ENCODE results near the gene NRG3.

Gene NRG3

DNA sequence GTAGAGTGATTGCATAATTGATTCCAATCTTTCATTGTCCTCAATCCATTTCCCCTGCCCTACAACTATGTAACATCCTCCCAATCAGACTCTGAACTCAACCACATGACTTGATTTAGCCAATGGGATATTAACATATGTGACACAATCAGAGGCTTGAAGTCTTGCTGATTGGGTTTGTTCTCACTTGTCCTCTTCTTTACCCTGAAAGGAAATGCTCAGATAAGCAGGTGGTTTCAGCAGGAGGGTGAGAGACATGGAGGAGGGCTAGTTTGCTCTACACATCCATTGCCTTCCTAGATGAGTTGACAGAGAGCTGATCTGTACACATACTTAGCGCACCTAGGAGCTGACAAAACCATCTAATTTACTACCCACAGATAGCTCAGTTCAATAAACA is 669.4 kb downstream of the NRG3 start:
- Histone ChIP-seq H3K4me3 (no peak overlapping the region), H3K27ac (no peak overlapping the region)
- TF ChIP-seq, protein P1, sequence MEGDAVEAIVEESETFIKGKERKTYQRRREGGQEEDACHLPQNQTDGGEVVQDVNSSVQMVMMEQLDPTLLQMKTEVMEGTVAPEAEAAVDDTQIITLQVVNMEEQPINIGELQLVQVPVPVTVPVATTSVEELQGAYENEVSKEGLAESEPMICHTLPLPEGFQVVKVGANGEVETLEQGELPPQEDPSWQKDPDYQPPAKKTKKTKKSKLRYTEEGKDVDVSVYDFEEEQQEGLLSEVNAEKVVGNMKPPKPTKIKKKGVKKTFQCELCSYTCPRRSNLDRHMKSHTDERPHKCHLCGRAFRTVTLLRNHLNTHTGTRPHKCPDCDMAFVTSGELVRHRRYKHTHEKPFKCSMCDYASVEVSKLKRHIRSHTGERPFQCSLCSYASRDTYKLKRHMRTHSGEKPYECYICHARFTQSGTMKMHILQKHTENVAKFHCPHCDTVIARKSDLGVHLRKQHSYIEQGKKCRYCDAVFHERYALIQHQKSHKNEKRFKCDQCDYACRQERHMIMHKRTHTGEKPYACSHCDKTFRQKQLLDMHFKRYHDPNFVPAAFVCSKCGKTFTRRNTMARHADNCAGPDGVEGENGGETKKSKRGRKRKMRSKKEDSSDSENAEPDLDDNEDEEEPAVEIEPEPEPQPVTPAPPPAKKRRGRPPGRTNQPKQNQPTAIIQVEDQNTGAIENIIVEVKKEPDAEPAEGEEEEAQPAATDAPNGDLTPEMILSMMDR (IDR thresholded peaks at IDR 0.05): no peak
- no peak for DNase-seq (ENCODE audit: low spot score)

DNA sequence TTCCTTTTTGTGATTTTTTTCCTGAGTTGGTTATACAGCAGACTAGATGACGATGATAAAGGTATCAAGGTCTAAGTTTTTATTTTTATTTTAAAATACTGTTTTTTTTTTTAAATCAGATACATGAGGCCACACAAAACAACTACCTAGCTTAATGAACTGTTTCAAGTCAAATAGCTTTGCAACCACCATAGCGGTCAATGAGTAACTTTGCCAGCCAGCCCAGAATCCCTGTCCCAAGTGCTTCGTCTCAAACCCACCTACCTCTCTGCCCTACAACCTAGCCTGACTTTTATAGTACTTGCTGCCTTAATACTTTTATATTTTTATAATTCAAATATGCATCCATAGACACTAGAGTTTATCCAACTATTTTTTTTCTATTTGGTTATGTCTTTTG is 676.5 kb downstream of the NRG3 start:
- Histone ChIP-seq H3K4me3 (no peak overlapping the region), H3K27ac (no peak overlapping the region)
- TF ChIP-seq, protein P1 (IDR thresholded peaks at IDR 0.05): no peak
- DNase-seq (ENCODE audit: low spot score): no peak

DNA sequence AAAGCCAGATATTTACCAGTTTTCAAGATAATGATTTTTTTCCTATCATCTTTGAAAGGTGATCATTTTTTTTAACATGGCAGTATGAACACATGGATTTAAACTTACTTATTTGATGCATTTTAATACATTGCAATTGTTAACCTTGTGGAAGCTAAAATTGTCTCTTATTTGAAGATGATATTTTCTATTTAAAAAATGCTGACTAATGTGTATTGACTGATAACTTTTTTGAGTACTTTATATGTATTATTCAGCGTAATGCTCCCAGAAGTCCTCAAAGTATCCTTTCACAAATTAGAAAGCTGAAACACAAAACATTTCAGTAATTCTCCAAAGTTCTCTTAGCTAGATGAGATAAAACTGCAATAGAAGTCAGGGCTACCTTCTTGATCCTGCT is 677.3 kb downstream of the NRG3 start:
- no peak overlapping the region for H3K27ac ChIP-seq
- no peak overlapping the region for H3K4me3 ChIP-seq
- TF ChIP-seq, protein P1 (IDR thresholded peaks at IDR 0.05): no peak
- DNase-seq (ENCODE audit: low spot score): no peak

DNA sequence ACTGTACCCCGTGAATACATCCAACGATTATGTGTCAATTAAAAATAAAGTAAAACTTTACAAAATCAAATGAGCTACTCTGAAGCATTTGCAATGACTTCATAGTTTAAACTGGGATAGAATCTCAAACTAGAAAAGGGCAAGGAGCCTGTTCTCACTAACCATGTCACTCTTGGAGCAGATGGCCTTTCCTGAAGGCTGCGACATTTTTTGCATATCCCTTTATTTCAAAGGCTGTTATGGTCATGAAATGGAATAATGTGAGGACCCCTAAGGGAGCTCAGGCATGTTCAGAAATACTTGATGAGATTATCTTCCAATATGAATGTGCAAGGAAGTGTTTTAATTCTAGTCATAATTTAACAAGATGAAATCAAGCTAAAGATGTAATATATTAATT is 679.4 kb downstream of the NRG3 start:
- TF ChIP-seq, protein P1 (IDR thresholded peaks at IDR 0.05): no peak
- DNase-seq (ENCODE audit: low spot score): no peak
- H3K27ac ChIP-seq: no peak overlapping the region

DNA sequence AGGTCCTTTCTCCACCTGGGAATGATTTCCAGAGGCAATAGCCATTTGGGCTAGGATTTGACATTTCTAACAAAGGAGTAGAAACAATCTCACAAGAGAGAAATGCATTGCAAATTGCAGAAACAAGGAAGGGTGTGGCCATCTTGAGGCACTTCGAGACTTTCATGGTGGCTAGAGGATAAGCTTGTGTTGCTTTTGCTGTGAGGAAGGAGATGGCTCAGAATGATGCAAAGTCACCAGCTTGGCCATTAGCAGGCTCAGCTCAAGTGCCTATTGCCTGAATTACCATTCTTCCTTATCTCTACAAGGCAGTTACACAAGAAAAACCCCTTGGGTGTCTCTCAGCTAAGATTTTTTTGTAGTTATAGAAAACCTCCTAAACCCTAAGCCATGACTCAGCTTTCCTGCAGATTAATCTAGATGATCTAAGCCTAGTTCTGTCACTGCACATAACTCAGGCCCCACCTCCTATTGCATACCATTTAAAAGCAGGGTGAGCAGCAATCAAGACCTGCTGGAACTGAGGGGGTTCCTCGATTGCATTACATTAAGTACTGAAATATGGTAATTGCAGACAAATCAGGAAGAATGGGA is 683.1 kb downstream of the NRG3 start:
- TF ChIP-seq, protein P1 (IDR thresholded peaks at IDR 0.05): no peak
- Histone ChIP-seq H3K4me3 (no peak overlapping the region), H3K27ac (no peak overlapping the region)
- DNase-seq (ENCODE audit: low spot score): no peak

More for the DNA sequence above, 679.4 kb downstream of the NRG3 start:
- no peak overlapping the region for H3K4me3 ChIP-seq

DNA sequence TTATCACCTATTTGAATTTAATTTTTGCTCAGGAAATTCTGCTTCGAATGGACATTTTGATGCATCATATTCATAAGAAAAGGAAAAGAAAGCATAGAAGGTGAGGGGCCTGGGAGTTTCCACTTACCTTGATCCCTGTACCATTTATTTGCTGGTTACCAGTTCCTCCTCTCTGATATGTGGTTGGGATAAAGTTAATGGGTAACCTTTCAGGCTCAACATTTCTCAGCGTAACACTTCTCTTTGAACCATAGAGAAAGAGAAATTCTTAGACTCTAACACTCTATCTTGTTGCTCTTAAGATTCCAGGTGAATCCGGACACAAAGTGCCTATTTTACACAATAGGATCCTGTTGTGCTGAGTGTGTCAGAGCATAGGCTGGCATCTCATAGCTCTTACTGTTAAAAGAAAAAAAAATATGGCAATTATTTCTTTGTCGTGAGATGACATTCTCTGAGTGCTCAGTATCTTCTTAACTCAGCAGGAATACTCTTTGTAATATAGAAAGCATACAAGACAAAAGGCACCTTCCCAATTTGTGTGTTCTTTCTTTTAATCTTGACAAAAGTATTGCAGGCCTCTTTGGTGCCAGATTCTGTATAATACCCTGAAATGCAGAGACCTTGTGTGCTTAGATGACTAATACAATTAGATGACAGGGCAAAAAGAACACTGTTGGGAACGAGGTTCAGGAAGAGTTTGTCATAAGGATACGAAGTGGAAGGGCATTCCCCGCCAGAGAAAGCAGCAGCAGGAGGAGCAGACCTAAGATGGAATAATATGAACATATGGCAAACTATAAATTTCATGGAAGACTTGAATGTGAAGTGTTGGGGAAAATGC is 689.6 kb downstream of the NRG3 start:
- no peak overlapping the region for H3K27ac ChIP-seq
- no peak overlapping the region for H3K4me3 ChIP-seq
- no peak for DNase-seq (ENCODE audit: low spot score)
- TF ChIP-seq, protein P1 (IDR thresholded peaks at IDR 0.05): no peak

DNA sequence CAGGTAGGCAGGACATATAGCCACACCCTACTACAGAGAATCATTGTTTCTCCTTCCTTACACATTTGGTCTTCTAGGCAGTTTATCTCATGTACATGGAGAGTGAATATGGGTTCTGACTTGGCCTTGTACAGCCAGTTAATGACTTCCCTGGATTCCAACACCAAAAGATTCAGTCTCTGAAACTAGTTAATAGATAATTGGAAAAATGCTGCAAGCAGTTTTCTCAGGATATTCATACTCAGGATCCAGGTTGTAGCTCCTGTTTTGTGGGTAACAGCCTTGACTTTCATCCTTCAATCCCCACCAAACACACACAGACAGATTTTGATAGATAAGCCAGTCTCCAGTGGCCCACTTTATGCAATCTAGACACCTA is 690.2 kb downstream of the NRG3 start:
- Histone ChIP-seq H3K27ac (no peak overlapping the region), H3K4me3 (no peak overlapping the region)
- TF ChIP-seq, protein P1 (IDR thresholded peaks at IDR 0.05): no peak
- DNase-seq (ENCODE audit: low spot score): no peak
